Peyer's patch (tissue), 4 donors: Measurements from ENCODE around the gene SNRNP27. TPM values are rescaled to one million over a fixed set of nuclear protein-coding genes. Genes with fewer than 3 reads are reported as not detected.

Experiments used
- DNase-seq, 3 donors: peaks; one replicate each; pipeline ENCODE4 v3.0.0-alpha.2; 2017 to 2019
- H3K27ac ChIP-seq, 4 donors: fragments of 200-600 bp; sonication (generic); one replicate each; pipeline ENCODE4 v1.5.1; 2016 to 2019
- H3K27me3 ChIP-seq, 2 donors: fragments of 200-600 bp; sonication (generic); one replicate each; pipeline ENCODE4 v1.5.1; 2019
- H3K36me3 ChIP-seq, 3 donors: fragments of 200-600 bp; sonication (generic); one replicate each; pipeline ENCODE4 v1.5.1; 2016 to 2019
- H3K4me1 ChIP-seq, 4 donors: fragments of 200-600 bp; sonication (generic); one replicate each; pipeline ENCODE4 v1.5.1; 2016 to 2019
- H3K4me3 ChIP-seq, 4 donors: fragments of 200-600 bp; sonication (generic); 1 replicate in 3 of 4; 2 replicates in 1 of 4; pipeline ENCODE4 v1.5.1; 2016 to 2019; ENCODE audit warnings: mild to moderate bottlenecking in 1 of 4
- H3K9me3 ChIP-seq, 4 donors: fragments of 200-600 bp; sonication (generic); one replicate each; pipeline ENCODE4 v1.5.1; 2016 to 2019; ENCODE audit warnings: mild to moderate bottlenecking in 1 of 4
- POLR2A ChIP-seq, 2 donors: fragments of 450-650 bp; IDR thresholded peaks; one replicate each; pipeline ENCODE4 v1.5.1; 2017; ENCODE audit warnings: antibody characterized with exemption in 2 of 2, mild to moderate bottlenecking in 2 of 2, moderate library complexity in 2 of 2
- total RNA-seq, 4 donors: library from RNA; depleted of rRNA; stranded (reverse); fragments of >200 nt; gene quantifications; one replicate each; pipeline ENCODE4 v1.1.0, GENCODE V29; 2016
- TF ChIP-seq, protein P1 (sequence below), 6 experiments: fragments of 450-650 bp in 4 of 6; fragments of 200-600 bp in 2 of 6; sonication (generic) in 1 of 6; IDR thresholded peaks; one replicate each; pipeline ENCODE4 v1.5.1; 2017 to 2019; ENCODE audit warnings: antibody characterized with exemption in 6 of 6, mild to moderate bottlenecking in 3 of 6, moderate library complexity in 1 of 6

Gene SNRNP27
- total RNA-seq, 4 donors from 2014 or later = 35.4 to 99.0 (median 53.7) TPM

DNA sequence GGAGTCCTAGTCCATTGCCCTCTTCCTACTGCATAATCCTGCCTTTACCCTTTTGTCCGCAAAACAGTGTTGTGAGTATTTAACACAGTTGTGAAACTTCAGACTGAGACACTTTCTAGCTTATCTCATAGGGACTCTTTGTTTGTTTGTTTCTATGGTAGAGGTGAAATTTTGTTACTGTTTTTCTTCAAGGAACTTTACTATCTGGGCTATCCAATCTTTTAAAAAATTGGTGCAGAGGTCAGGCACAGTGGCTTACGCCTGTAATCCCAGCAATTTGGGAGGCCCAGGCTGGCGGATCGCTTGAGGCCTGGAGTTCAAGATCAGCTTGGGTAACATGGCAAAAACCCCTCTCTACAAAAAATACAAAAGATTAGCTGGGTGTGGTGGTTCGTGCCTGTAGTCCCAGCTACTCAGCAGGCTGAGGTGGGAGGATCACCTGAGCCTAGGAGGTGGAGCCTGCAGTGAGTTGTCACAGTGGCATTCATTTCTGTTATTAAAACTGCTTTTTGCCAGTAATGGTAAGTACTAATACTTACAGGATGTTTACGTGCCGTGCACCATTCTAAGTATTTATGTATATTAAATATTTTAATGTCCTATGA, 45.5 kb upstream of the SNRNP27 start:
- Histone ChIP-seq H3K9me3 (no peaks in the 10 kb centered on the region), H3K27ac (no peak overlapping the region), H3K4me3 (no peak overlapping the region), H3K36me3 (peaks cover 0 to 73% (median 0%) of the 10 kb centered on the region in 3 donors), H3K4me1 (no peaks in the 10 kb centered on the region), H3K27me3 (no peaks in the 10 kb centered on the region)
- TF ChIP-seq, protein P1, sequence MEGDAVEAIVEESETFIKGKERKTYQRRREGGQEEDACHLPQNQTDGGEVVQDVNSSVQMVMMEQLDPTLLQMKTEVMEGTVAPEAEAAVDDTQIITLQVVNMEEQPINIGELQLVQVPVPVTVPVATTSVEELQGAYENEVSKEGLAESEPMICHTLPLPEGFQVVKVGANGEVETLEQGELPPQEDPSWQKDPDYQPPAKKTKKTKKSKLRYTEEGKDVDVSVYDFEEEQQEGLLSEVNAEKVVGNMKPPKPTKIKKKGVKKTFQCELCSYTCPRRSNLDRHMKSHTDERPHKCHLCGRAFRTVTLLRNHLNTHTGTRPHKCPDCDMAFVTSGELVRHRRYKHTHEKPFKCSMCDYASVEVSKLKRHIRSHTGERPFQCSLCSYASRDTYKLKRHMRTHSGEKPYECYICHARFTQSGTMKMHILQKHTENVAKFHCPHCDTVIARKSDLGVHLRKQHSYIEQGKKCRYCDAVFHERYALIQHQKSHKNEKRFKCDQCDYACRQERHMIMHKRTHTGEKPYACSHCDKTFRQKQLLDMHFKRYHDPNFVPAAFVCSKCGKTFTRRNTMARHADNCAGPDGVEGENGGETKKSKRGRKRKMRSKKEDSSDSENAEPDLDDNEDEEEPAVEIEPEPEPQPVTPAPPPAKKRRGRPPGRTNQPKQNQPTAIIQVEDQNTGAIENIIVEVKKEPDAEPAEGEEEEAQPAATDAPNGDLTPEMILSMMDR (IDR thresholded peaks at IDR 0.05) = no peak
- no peak for TF ChIP-seq POLR2A (IDR thresholded peaks at IDR 0.05)
- no peak for DNase-seq

DNA sequence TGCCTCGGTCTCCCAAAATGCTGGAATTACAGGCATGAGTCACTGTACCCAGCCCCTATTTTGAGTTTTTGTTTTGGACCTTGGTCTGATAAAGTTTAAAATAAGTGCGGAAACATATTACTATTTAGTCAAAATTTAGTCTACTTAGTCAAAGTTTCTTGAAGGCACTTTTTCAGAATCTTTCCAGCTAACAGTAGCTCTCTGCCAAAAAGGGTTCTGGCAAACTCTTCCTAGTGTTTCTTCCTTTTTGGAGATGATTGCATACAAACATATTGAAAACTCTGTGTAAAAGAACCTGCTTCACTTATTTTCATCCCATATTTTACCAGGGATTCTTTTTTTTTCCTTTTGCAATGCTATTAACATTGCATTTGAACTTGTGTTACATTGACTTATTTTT, 35.5 kb upstream of the SNRNP27 start:
- Histone ChIP-seq H3K4me1 (no peaks in the 10 kb centered on the region), H3K27ac (no peak overlapping the region), H3K4me3 (no peak overlapping the region), H3K9me3 (no peaks in the 10 kb centered on the region), H3K27me3 (no peaks in the 10 kb centered on the region), H3K36me3 (peaks cover 0 to 16% (median 0%) of the 10 kb centered on the region in 3 donors)
- TF ChIP-seq, protein P1 (IDR thresholded peaks at IDR 0.05) = no peak
- TF ChIP-seq POLR2A (IDR thresholded peaks at IDR 0.05) = no peak
- DNase-seq = no peak

DNA sequence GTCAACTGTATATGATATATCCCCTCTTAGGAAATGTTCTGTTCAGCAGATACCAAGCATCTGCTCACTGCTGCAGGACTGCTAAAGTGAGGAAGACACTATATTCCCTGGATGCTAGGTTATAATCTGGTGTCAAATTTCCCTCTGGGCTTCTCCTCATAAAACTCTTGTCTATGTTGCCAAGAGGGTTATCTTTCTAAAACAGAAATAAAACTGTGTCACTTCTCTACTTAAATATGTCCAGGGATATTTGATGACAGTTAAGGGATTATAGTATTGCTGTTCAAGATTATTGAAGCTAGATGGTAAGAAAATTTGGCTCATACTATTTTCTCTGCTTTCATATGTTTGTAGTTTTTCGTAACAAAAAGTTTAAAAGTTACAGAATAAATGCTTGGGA, 30.5 kb upstream of the SNRNP27 start:
- no peak for DNase-seq
- Histone ChIP-seq H3K27ac (no peak overlapping the region), H3K4me1 (no peaks in the 10 kb centered on the region), H3K36me3 (peaks cover 0 to 47% (median 0%) of the 10 kb centered on the region in 3 donors), H3K4me3 (no peak overlapping the region), H3K9me3 (no peaks in the 10 kb centered on the region), H3K27me3 (no peaks in the 10 kb centered on the region)
- TF ChIP-seq, protein P1 (IDR thresholded peaks at IDR 0.05) = no peak
- TF ChIP-seq POLR2A (IDR thresholded peaks at IDR 0.05) = no peak

DNA sequence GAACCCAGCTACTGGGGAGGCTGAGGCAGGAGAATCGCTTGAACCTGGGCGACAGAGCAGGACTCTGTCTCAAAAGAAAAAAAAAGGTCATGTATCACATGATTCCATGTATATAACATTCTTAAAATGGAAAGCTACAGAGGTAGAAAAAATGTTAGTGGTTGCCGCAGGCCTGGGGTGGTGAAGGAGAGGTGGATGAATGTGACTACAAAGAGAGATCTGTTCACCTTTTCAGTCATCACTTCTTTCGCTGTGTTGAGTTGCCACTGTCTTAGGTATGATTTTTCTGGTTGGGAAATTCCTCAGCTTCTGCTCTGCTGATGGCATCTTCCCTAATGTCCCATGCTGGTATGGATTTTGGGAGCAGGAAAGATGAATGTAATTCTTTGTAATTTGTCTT, 5.3 kb upstream of the SNRNP27 start:
- DNase-seq = no peak
- no peaks in the 10 kb centered on the region for H3K27me3 ChIP-seq
- H3K9me3 ChIP-seq = no peaks in the 10 kb centered on the region
- H3K4me3 ChIP-seq = no peak overlapping the region
- no peak for TF ChIP-seq POLR2A (IDR thresholded peaks at IDR 0.05)
- TF ChIP-seq, protein P1 (IDR thresholded peaks at IDR 0.05) = no peak
- no peaks in the 10 kb centered on the region for H3K4me1 ChIP-seq
- no peak overlapping the region for H3K27ac ChIP-seq
- H3K36me3 ChIP-seq = no peaks in the 10 kb centered on the region

DNA sequence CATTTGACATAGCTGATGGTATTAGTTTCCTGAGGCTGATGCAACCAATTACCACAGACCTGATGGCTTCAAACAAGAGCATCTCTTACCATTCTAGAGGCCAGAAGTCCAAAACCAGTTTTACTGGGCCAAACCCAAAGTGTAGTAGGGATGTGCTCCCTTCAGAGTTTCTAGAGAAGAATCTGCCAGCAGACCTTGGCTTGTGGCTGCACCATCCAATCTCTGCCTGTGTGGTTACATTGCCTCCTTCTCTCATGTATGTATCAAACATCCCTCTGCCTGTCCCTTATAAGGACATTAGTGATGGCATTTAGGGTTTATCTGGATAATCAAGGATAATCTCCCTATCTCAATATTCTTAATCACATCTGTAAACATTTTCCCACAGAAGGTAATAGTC, 4.5 kb upstream of the SNRNP27 start:
- no peaks in the 10 kb centered on the region for H3K4me1 ChIP-seq
- TF ChIP-seq, protein P1 (IDR thresholded peaks at IDR 0.05) = no peak
- no peak for TF ChIP-seq POLR2A (IDR thresholded peaks at IDR 0.05)

More for the DNA sequence above, 4.5 kb upstream of the SNRNP27 start:
- no peaks in the 10 kb centered on the region for H3K36me3 ChIP-seq
- no peak for DNase-seq
- no peak overlapping the region for H3K4me3 ChIP-seq
- no peaks in the 10 kb centered on the region for H3K27me3 ChIP-seq
- no peaks in the 10 kb centered on the region for H3K9me3 ChIP-seq
- no peak overlapping the region for H3K27ac ChIP-seq
